ENCODE data around the gene REXO1.

Gene REXO1

GRCh38 chr19:1858412-1859081 lies 10.3 kb upstream of the REXO1 start:
- DNase-seq (ENCODE audit: low spot score) = no peak
- TF ChIP-seq, protein P1, sequence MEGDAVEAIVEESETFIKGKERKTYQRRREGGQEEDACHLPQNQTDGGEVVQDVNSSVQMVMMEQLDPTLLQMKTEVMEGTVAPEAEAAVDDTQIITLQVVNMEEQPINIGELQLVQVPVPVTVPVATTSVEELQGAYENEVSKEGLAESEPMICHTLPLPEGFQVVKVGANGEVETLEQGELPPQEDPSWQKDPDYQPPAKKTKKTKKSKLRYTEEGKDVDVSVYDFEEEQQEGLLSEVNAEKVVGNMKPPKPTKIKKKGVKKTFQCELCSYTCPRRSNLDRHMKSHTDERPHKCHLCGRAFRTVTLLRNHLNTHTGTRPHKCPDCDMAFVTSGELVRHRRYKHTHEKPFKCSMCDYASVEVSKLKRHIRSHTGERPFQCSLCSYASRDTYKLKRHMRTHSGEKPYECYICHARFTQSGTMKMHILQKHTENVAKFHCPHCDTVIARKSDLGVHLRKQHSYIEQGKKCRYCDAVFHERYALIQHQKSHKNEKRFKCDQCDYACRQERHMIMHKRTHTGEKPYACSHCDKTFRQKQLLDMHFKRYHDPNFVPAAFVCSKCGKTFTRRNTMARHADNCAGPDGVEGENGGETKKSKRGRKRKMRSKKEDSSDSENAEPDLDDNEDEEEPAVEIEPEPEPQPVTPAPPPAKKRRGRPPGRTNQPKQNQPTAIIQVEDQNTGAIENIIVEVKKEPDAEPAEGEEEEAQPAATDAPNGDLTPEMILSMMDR (IDR thresholded peaks at IDR 0.05; ENCODE audit: borderline replicate concordance, control extremely low read depth, extremely low read depth, insufficient read depth, missing control alignments) = no peak
- in situ Hi-C loops (cut with MboI; ENCODE audit: low sequenced_read_pairs, unreplicated experiment) = no loop called here

DNA sequence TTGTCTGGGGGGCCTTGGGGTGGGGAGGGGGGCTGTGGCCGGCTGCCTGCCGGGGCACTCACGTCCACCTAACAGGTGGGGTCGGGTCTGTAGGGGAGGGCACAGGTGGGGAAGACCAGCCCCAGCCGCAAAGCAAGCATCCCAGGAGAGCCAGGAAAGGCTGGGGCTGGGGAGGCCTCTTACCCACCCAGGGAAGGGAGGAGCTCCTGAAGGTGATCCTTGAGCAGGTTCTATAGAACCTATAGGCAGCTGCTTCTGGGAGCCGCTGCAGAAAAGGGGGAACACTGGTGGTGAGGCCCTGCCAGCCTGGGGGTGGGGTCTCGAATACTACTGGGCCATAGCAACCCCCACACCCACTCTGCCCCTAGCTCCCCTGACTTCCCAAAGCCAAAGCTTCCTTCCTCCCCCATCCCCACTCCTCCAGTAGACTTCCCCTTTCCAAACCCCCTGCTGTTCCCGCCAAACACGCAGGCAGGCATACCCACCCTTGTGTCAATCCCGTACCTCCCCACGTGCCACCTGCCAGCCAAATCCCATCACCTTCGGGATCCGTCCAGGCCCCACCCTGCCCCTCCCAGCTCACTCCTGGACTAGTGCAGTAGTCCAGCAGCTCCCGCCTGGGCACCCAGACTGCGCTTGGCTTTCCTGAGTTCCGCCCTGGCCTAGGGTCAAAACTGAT lies 9.5 kb upstream of the REXO1 start:
- TF ChIP-seq, protein P1 (IDR thresholded peaks at IDR 0.05; ENCODE audit: borderline replicate concordance, control extremely low read depth, extremely low read depth, insufficient read depth, missing control alignments) = no peak
- in situ Hi-C loops (cut with MboI; ENCODE audit: low sequenced_read_pairs, unreplicated experiment) = no loop called here
- DNase-seq (ENCODE audit: low spot score) = no peak

GRCh38 chr19:1856698-1857603 lies 8.7 kb upstream of the REXO1 start:
- in situ Hi-C loops (cut with MboI; ENCODE audit: low sequenced_read_pairs, unreplicated experiment) = no loop called here
- peak; percentile 84 for DNase-seq (ENCODE audit: low spot score)
- TF ChIP-seq, protein P1 (IDR thresholded peaks at IDR 0.05; ENCODE audit: borderline replicate concordance, control extremely low read depth, extremely low read depth, insufficient read depth, missing control alignments) = no peak

GRCh38 chr19:1856345-1856697 lies 8.0 kb upstream of the REXO1 start:
- DNase-seq (ENCODE audit: low spot score) = no peak
- TF ChIP-seq, protein P1 (IDR thresholded peaks at IDR 0.05; ENCODE audit: borderline replicate concordance, control extremely low read depth, extremely low read depth, insufficient read depth, missing control alignments) = no peak
- in situ Hi-C loops (cut with MboI; ENCODE audit: low sequenced_read_pairs, unreplicated experiment) = no loop called here

DNA sequence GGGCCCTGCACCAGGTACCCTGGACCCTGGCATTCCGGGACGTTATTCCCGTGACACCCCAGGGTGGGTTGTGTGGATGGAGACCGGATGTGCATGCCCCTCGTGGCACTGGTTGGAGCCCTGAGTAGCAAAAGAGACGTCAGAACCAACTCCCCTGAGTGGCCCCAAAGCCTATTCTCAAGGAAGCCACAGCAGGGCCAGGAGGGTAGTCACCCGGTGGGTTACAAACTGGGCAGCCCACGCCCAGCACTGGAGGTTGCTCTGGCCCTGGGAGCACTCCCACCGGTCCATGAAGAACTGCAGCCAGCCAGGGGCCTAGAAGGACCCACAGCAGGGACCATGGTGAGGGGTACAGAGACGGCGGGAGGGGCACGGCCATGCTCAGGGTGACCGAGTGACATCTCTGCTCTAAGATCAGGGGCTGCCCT lies 7.6 kb upstream of the REXO1 start:
- in situ Hi-C loops (cut with MboI; ENCODE audit: low sequenced_read_pairs, unreplicated experiment) = no loop called here
- TF ChIP-seq, protein P1 (IDR thresholded peaks at IDR 0.05; ENCODE audit: borderline replicate concordance, control extremely low read depth, extremely low read depth, insufficient read depth, missing control alignments) = no peak
- DNase-seq (ENCODE audit: low spot score) = no peak

GRCh38 chr19:1855040-1855827 lies 7.0 kb upstream of the REXO1 start:
- TF ChIP-seq, protein P1 (IDR thresholded peaks at IDR 0.05; ENCODE audit: borderline replicate concordance, control extremely low read depth, extremely low read depth, insufficient read depth, missing control alignments) = no peak
- in situ Hi-C loops (cut with MboI; ENCODE audit: low sequenced_read_pairs, unreplicated experiment) = no loop called here
- peak; percentile 95 for DNase-seq (ENCODE audit: low spot score)
